ENCODE results near the gene SSC4D.

- TF ChIP-seq CTCF (IDR thresholded peaks at IDR 0.05; ENCODE audit: low read depth, low read length, poor library complexity, severe bottlenecking) (no peak), EZH2phosphoT487 (IDR thresholded peaks at IDR 0.05; ENCODE audit: borderline replicate concordance, low read length) (no peak)
These were observed 11.9 kb downstream of the SSC4D start for GRCh38 chr7:76397409-76398183.

Data from DOHH2 (cell line).